GM18861 (cell line): ENCODE measurements around the gene SPEF1.
"Not testable (repeated sequence)": the region's sequence is repeated elsewhere in the genome, so short reads cannot be mapped to it uniquely, and the experiment has no call there.

Experiments used
- ATAC-seq: cut with Tn5 transposase; IDR thresholded peaks from one replicate; pipeline ENCODE4 v1.9.1; 2021; ENCODE audit not compliant: unreplicated experiment

SPEF1 gene, protein sequence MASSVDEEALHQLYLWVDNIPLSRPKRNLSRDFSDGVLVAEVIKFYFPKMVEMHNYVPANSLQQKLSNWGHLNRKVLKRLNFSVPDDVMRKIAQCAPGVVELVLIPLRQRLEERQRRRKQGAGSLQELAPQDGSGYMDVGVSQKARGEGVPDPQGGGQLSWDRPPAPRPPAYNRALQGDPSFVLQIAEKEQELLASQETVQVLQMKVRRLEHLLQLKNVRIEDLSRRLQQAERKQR

GRCh38 chr20:3781153-3781910, at the start of gene SPEF1:
Gene SPEF1 (minus strand): TSS chr20:3781448. CDS start chr20:3781287, 161 bp downstream.
- ATAC-seq = no peak

DNA sequence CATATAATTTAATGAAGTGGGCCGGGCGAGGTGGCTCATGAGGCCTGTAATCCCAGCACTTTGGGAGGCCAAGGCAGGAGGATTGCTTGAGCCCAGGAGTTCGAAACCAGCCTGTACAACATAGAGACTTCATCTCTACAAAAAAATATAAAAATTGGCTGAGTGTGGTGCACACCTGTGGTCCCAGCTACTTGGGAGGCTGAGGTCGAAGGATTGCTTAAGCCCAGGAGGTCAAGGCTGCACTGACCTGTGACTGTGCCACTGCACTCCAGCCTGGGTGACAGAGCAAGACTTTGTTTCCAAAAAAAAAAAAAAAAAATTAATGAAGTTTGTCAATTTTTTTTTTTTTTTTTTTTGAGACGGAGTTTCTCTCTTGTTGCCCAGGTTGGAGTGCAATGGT, 48.6 kb upstream of the SPEF1 start:
- not testable (repeated sequence) for ATAC-seq

DNA sequence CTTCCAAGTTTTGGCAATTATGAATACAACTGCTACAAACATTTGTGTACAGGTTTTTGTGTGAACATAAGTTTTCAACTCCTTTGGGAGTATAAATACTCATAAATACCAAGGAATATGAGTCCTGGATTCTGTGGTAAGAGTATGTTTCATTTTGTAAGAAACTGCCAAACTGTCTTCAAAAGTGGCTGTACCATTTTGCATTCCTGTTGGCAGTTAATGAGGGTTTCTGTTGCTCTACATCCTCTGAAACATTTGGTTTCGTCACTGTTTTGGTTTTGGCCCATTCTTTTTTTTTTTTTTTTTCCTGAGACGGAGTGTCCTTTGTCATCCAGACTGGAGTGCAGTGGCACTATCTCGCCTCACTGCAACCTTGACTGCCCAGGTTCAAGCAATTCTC, 47.5 kb upstream of the SPEF1 start:
- ATAC-seq = no peak

- no peak for ATAC-seq
These were observed 45.2 kb upstream of the SPEF1 start for GRCh38 chr20:3826420-3826819.

DNA sequence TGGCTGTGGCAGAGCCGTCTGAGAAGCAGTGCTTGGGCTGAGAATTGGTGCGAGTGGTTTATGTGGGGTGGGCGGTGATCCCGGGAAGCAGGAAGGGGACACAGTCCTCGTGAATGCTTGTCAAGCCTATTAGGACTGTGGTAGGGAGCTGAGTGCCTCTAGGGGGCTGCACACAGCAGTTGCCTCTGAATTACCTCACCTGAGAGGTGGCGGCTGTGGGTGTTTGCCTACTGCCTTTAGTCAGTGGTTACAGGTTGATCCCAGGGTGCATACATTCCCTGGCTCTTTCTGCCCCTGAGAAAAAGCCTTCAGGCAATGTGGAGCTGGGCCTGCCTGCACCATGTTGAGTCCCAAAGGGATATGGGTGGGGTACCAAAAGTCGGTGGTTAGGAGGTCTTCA, 44.3 kb upstream of the SPEF1 start:
- ATAC-seq = no peak

DNA sequence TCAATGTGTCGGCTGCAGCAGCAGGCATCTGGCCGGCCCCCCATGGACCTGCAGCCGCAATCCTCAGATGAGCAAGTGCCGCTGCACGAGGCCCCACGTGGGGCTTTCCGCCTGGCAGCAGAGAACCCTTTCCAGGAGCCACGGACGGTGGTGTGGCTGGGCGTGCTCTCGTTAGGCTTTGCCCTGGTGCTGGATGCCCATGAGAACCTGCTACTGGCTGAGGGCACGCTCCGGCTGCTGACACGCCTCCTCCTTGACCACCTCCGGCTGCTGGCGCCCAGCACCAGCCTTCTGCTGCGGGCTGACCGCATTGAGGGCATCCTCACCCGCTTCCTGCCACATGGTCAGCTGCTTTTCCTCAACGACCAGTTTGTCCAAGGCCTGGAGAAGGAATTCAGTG, 42.6 kb upstream of the SPEF1 start:
- no peak for ATAC-seq

DNA sequence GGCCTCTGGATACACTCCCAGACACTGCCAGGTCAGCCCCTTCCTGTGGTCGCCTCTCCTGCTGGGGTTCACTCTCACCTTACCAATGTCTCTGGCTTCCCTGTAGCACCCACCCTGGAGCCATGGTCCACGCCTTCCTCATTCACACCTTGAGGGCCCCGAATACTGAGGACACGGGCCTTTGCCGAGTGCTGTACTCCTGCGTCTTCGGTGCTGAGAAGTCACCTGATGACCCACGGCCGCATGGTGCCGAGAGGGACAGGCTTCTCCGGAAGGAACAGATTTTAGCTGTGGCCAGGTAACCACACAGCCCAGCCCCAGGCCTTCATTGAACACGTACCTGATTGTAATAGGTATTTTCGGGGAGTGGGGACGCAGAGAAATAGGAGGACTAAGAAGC, 40.7 kb upstream of the SPEF1 start:
- ATAC-seq = no peak

- no peak for ATAC-seq
These were observed 39.9 kb upstream of the SPEF1 start for GRCh38 chr20:3820901-3821727.

DNA sequence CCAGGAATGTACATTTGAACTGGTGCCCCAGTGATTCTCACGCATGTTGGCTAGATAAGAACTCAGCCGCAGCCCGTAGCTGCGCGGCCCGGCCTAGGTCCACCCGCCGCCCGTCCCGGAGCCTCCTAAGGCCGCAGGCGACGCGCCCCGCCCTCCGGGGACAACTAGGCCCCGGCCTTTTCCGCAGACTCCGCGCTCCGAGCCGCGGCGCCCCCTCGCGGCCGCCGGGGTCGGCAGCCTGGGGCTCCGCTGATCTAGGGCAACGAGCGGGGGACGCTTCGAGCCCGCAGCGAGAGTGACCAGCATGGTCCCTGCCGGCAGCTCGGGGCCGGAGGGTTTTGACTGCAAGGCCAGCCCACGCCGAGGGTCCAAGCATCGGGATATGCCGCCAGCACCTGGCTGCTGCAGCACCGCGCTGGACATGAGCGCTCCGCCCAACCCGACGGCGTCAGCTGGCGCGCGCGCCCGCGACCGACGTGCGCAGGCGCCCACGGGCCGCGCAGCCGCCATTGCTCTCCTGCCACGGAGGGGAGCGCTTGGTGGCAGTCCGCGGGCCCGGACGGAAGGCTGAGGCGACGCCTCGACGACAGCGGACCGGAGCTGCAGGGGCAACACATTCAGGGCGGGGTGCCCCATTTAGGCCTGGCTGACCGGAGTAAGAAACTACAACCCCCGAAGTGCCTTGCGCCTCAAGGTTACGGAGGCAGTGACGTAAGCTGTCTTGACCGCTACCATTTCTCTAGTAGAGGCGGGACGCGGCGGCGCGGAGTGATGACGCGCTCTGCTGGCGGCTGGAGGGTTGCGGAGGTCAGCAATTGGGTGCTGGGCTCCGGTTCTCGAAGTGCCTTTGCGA, 39.0 kb upstream of the SPEF1 start, which contains the start of gene AP5S1:
Gene AP5S1, plus strand, starts transcription at position 500 of the 853 bp plus-strand sequence. CDS start 1,571 bp downstream, outside the sequence.
- peak; percentile 71 for ATAC-seq

GRCh38 chr20:3819411-3820047, 38.3 kb upstream of the SPEF1 start:
- ATAC-seq = no peak

GRCh38 chr20:3818155-3819151, 37.2 kb upstream of the SPEF1 start:
- no peak for ATAC-seq

DNA sequence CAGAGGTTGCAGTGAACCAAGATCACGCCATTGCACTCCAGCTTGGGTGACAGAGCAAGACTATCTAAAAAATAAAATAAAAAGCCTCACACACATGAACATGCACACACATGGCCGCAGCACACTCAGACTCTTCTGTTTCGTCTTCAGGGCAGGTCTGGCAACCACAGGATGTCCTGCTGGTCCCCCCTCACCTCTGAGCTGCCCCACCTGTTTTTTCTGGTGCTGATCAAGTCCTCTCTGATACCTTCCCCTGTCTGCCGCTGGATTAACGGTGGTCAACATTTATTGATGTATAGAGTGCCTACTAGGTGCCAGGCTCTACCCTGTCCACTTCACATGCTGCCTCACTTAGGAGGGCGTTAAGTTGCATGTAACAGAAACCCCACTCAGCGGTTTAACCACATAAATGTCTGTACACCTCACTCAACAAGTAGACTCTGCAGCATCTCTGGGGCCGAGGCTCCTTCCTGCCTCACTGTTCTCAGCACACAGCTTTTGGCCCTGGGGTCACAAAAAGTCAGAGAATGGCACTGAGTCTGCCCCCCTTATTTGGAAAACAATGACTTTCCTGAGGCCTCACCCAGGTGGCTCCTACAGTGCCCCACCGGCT, 34.6 kb upstream of the SPEF1 start:
- ATAC-seq = no peak

DNA sequence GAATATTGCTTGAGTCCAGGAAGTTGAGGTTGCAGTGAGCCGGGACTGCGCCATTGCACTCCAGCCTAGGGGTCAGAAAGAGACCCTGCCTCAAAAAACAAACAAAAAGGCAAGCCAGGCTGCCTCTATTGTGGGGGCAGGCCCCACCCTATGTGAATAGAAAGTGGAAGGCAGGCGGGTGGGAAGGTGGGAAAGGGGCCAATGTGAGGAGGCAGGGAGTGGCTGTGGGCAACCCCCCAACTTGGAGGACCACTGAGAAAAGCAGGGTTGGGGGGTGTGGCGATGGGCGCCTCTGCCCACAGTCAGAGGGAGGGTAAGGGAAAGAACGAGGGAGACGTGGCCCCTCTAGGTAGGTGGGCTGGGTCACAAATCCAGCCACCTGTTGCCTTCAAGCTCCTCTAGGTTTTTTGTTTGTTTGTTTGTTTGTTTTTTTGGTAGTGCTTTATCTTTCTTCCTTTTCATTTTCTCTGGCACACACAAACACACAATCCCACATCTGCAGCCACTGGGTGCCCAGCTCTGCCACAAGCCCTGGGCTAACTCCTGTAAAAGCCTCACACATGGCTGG, 33.8 kb upstream of the SPEF1 start:
- no peak for ATAC-seq

DNA sequence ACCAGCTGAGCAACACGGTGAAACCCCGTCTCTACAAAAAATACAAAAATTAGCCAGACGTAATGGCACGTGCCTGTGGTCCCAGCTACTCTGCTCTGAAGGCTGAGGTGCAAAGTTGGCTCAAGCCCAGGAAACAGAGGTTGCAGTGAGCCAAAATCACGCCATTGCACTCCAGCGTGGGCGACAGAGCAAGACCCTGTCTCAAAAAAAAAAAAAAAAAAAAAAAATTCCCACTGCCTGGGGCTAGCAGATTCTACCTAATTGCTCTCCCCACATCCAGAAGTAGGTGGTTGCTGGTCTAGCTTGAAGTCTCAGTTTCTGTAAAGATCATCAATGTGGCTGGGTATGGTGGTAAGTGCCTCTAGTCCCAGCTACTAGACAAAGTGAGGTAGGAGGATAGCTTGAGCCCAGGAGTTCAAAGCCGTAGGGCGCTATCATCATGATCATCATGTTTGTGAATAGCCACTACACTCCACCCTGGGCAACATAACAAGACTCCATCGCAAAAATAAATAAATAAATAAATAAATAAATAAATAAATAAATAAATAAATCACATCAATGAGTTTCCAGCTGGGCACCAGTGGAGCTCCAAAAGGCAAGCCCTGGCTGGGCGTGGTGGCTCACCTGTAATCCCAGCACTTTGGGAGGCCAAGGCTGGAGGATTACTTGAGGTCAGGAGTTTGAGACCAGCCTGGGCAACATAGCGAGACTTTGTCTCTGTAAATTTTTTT, 32.8 kb upstream of the SPEF1 start:
- no peak for ATAC-seq

GRCh38 chr20:3812975-3813847, 32.0 kb upstream of the SPEF1 start:
- no peak for ATAC-seq

- no peak for ATAC-seq
These were observed 31.0 kb upstream of the SPEF1 start for GRCh38 chr20:3812259-3812681.
